HG02798 (cell line): ENCODE results near the gene RARB.

Source experiments
- ATAC-seq: cut with Tn5 transposase; IDR thresholded peaks from one replicate; pipeline ENCODE4 v1.9.1; 2021; ENCODE audit warnings: mild to moderate bottlenecking; ENCODE audit not compliant: unreplicated experiment, poor library complexity

The RARB gene

DNA sequence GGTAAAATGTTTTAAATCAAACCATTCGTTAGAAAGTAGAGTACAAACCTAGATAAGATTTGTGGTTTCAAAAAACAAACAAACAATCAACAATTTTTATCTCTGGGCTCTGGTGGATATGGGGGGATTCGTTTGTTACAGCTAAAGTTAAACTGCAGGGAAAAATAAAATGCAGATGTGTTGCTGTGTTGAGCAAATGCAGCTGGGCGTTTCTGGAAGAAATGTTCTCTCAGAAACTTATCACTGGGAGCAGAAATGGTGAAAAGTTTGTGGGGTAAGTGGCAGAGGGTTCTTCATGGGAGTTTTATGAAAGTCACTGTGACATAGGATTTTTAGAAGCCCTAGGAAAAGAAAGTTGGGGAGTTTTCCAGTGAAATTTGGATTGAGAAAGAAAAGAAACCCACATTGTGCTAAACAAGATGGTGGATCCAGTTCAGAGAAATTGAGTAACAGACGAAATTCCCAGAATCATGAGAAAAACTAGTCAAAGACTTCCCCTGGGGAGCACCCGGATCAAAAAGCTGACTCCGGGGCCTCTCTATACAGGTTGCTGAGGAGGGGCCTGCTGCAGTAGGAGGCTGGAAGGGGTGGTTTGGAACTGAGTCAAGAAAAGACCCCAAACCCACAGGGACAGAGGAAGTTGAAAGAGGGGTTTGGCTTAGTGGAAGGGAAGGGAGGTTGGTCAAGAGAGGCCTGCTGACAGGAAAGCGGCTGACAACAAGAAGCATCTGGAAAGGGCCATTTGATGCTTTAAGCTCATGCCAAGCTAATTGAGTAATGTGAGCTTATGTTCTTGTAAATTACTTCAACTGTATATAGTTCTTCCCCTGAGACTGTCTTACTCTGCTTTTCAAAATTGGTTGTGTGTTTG is 108.7 kb downstream of the RARB start:
- ATAC-seq, result no peak

DNA sequence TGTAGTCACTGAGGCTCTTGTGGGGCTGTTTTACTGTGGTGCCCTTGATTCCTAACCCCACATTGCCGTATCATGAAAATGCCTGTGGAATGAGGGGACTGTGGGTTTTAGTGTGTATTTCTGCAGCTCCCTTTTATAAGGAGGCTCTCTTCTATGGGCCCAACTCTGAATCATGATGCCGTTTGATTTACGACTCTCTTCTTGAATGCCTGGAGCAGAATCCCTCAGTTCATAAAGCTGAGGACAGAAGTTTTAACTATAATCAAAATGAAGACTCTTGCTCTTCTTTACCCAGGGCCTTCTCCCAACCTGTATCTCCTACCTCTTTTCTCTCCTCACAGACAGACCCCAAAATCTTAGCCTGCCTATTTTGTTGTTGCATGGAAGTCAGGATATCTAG is 109.5 kb downstream of the RARB start:
- ATAC-seq, result no peak

GRCh38 chr3:25540273-25540672 is 112.2 kb downstream of the RARB start:
- ATAC-seq, result no peak

DNA sequence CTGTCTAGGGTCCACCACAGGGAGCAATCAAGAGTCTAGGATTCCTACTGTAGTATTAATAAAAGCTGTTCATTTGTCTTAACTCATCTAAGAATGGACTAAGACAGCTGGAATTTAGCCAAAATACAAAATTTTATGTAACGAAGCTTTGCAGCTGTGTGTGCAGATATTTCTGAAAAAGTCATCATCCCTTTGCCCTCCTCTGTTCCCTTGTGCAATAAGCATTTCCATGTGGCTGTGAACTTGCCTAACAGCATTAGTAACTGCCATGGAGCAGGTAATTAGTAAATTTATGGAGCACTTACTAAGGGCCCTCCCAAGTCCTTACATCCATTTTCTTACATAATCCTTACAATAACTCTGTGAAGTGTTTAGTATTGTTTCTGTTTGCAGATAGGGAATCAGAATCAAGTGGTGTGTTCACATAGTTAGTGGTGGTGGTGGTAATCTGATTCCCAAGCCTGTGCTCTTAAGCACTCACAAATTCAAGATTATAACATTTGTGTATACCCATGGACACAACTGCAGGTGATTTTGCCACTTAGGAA is 114.5 kb downstream of the RARB start:
- ATAC-seq, result no peak

- ATAC-seq, result no peak
Observed at GRCh38 chr3:25547103-25547502, 119.0 kb downstream of the RARB start.

GRCh38 chr3:25547943-25548674 is 120.0 kb downstream of the RARB start:
- ATAC-seq, result no peak

DNA sequence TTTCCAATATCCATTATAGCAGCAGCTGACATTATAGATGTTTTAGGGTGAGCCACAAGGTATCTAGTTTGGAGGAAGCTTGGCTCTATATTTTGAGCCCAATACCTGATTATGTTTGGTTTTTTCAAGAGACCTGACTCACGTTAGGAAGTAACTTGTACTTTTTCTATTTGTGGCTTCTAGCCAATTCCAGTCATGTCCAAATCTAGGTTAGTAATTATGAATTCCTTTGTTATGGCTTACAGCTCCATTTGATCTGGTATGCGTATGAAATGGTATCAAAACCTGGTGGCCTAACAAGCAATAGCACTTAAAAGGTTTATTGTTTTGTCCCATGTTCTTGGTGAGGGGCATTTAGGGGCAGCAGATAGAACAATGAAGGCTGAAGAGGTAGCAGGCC is 120.8 kb downstream of the RARB start:
- ATAC-seq, result no peak

- ATAC-seq, result no peak
Observed at GRCh38 chr3:25552251-25552650, 124.2 kb downstream of the RARB start.

GRCh38 chr3:25554376-25554775 is 126.3 kb downstream of the RARB start:
- ATAC-seq, result no peak

DNA sequence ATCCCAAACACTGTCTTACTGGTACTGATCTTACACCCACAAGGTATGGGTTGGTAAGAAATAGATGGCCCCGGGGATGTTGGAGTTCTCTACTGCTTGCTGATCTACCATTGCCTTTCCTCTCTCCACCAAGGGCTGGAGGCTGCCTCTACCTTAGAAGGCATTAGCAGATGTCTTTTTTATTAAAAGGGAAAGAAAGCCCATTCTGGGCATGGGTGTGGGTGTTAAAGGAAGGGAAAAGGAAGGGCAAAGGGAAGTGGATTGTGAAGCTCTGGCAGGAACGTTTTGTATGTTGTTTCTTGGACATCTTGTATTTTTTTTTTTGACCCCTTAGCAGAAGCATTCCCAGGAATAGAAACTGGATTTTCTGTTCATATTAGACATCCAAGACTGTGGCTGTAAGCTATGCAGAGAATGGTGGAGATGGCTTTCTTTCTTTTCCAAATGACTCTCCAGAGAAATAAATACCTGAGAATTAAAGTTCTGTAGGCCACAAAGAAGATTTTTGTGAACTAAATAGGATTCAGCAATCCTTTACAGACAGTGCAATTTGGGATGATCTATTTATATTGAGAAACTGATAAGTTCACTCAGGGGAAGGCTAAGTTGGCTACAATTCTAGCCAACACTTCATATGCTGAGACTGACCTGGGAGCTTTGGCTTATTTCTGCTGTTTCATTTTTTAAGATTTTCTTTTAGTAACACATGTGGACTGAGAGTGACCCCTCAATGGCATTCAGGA is 127.8 kb downstream of the RARB start:
- ATAC-seq, result no peak

GRCh38 chr3:25556447-25556846 is 128.4 kb downstream of the RARB start:
- ATAC-seq, result no peak

DNA sequence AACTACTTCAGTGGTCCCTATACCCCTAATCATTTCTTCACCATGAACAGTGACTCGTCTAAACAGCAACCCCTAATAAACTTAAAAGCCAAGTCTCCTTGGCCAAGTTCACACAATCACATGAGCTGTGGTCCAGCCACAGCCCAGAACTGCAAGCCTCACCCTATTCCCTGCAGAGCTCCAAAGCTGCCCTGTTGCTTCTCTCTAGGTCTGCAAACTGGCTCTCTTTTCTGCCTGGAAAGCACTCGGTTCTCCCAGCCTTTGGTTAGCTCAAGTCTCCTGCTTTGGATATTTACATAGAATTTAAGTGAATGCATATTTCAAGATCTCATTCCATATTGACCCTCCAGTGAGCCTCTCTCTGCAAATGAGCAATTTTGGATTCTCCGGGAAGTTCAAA is 129.6 kb downstream of the RARB start:
- ATAC-seq, result no peak

- no peak for ATAC-seq
Observed at GRCh38 chr3:25558121-25558520, 130.1 kb downstream of the RARB start.

GRCh38 chr3:25558796-25559195 is 130.7 kb downstream of the RARB start:
- no peak for ATAC-seq

DNA sequence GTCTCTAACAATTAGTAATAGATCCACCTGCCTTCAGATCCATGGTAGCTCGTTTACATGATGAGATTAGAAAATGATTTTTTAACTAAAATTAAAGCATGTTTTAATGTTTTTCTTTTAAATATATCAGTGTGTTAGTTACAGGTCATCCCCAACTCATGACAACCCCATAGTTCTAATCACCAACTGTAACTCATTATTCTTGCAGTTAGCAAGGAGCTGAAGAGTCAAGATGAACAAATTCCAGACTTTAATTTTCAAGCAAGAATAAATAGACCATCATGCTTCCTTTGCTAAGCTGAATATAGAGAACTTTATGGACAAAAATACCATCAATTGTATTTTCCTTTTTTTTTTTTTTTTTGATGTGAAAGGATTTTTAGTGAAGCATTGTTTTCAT is 135.5 kb downstream of the RARB start:
- ATAC-seq, result no peak

DNA sequence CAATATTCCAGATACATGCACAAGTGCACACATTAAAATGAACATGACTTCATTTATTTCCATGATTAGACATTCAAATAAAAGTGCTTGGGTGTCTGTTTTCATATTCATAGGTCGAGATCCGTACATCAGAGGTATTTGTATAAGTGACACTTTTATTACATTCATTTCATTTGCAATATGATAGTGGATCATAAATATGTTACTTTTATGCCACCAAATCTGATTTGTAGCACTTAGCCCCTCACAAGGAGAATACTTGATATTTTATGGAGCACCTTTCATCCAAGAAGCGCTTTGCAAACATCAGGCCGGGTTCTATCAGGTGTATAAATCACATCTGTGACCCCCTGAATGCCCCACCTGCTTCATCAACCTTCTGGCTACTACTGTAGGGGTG is 136.0 kb downstream of the RARB start:
- no peak for ATAC-seq

- ATAC-seq, result no peak
Observed at GRCh38 chr3:25565807-25566206, 137.7 kb downstream of the RARB start.

DNA sequence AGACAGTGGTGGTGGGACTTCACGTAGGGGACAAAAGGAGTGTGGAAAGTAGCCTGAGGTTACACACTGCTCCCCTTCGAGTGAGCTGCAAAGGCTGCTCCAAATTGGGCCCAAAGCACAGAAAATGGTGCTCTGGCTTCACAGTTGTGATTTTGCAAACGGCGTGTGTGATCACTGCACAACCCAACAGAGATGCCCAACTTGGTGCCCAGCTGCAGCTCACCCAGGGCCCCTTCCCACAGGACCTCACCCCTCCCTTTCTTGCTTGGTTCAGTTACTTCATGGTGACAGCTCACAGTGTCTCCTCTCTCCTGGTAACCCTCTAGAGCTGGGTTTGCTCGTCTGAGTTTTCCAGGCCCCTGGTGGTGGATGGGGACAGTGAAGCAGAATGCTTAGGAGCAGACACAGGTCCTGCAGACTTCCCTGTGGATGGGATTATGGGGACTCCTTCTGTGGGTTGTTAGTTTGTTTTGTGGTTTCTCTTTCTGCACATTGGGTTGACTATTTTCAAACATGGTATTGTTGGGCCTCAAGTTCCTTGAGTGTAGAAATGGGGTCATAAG is 138.4 kb downstream of the RARB start:
- no peak for ATAC-seq

DNA sequence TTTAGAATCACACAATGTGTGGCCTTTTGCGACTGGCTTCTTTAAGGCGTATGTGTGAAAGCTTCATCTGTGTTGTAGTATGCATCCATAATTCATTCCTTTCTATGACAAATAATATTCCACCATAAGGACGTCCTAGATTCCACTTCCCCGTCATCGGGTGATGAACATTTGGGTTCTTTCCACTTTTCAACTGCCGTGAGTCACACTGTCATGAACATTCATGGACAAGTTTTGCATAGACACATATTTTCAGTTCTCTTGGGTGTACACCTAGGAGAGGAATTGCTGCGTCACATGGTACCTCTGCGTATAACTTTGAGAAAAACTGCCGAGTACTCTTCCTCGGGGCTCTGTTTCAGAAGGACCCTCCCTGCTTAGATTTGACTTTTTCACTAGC is 139.3 kb downstream of the RARB start:
- no peak for ATAC-seq

DNA sequence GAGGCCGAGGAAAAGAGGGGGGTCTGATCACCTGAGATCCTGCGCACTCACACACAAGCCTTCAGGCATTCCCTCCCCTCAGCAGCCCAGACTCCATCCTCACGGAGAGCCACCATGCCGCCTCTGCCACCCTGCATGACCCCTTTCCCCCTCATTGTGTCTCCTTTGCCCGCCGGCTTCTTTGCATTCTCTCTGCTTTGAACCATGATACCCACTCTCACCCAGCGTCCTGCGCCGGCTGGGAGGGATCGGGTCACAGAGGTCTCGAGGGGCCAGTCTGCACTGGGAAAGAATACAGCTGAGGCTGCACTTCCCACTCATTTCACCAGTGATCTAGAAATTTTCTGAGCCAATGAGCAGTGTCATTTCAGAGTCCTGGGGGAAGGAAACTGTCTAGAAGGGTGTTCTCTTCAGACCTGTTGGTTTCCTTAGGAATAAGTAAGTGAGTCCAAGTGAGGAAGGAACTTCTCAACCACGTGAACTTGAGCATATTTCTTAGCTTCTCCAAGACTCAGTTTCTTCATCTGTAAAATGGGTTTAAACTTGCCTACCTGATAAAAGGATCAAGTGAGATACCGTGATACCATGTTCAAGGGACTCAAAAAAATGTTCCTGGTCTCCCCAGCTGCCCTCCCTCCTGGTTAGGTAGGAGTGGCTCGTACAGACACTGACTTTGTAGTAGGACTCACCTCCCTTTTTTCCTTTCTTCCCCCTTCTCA is 139.9 kb downstream of the RARB start:
- ATAC-seq, result no peak
